CD1c-positive myeloid dendritic cell (primary cell): Measurements from ENCODE around the gene GPER1.
"Not testable (repeated sequence)": the region's sequence is repeated elsewhere in the genome, so short reads cannot be mapped to it uniquely, and the experiment has no call there.

ENCODE experiments used
- DNase-seq: peaks from one replicate; pipeline ENCODE4 v3.0.0-alpha.2; 2016; ENCODE audit errors: extremely low spot score

The GPER1 gene

DNA sequence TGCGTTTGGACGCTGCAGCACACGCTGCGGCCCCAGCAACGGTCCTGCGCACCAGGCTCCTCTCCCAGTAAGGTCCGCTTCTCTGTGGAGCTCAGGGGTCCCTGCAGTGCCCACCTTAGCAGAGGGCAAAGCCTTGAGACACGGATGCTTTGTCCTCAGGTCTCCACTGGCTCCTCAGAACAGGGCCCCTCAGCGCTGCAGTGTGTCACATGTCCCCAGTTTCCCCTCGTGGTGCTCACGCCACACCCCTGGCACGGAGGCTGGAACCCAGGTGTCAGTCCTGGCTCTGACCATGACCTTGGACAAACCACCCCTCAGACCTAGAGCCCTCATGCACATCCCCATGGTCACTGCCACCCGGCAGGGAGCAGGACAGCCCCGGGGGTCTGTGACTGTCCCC, 19.9 kb upstream of the GPER1 start:
- DNase-seq: no peak

DNA sequence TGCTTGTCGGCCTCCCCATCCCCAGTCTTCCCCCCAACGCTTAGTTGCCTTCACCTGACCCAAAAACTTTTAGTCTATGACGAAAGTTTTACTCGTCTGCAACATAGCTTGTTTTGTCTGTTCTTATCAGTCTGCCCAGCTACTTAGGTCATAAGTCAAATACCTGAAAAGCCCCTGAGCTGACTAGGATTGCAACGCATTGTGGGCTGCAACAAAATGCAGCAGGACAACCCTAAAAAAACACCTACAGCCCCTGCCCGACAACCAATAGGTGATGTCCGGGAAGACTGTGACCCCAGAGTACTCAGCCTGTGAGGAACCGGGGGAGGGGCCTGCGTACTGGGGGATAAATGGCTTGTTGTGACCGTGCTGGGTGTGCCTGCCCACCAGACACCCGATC, 19.3 kb upstream of the GPER1 start:
- no peak for DNase-seq

DNA sequence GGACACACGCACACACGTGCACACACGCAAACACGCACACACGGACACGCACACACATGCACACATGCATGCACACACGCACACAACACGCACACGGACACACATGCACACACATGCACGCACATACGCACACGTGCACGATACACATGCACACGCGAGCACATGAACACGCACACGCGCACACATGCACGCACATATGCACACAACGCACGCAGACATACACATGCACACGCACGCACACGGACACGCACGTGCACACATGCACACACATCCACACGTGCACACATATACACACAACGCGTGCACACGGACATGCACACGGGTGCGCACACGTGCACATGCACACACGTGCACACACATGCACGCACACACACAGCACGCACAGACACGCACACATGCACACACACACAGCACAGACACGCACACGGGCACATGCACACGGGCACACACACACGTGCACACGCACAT, 17.3 kb upstream of the GPER1 start:
- no peak for DNase-seq

DNA sequence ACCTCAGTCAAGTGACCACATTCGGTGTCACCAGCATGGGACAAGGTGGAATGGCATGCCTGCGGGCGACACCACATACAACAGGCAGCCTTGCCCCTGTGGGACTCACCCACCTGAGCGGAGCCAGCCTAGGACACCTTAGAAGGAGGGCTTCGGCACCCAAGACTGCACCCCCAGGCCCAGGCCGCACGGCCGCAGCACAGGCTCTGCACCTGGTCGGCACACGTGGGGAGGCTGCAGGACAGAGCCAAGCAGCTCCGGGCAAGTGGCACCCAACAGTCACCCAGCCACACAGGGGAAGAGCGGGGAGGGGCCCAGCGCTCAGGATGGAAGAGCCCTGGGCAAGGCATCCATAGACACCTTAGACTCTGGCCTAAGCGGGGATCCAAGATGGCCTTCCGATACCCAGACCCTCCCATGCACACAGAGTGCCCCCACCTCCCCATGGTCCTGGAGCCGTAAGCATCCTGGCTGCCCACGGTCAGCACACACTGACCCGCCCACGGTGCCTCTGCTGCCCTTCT, 16.1 kb upstream of the GPER1 start:
- DNase-seq: no peak

DNA sequence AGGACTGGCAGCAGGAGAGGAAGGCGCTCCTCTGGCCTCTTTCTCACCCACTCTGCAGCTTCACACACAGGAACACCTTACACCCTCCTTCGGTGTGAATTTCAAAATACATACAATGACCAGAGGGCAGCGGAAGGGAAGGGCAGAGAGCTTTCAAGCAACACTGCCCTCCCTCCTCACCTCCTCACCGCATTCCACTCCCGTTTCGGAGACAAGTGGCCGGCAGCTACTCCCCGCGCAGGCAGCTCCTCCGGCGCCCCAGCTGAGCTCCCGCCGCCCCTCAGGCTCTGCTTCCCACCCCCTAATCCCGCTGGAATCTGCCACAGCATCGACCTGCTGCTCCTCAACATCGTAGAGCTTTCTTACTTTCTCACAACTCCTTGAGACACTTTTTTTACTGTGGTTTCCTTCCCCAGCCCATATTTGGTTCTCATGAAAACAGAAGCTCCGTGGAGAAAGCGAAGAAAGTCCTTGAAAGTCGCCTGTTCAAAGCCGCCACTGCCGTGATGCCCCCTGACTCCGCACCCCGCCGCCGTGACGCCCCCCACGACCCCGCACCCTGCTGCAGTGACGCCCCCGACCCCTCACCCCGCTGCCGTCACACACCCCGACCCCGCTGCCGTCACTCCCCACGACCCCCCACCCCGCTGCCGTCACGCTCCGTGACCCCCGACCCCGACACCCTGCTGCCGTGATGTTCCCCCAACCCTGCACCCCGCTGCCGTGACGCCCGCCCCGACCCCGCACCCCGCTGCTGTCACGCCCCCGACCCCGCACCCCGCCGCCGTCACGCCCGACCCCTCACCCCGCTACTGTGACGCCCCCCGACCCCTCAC, 14.6 kb upstream of the GPER1 start:
- no peak for DNase-seq

DNA sequence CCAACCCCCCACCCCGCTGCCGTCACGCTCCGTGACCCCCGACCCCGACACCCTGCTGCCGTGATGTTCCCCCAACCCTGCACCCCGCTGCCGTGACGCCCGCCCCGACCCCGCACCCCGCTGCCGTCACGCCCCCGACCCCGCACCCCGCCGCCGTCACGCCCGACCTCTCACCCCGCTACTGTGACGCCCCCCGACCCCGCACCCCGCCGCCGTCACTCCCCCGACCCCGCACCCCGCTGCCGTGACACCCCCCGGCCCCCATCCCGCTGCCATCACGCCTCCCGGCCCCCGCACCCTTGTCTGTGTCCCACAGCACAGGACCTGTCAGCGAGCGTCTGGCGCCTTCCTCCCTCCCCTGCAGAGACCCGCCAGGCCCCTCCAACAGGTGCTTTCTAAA, 13.9 kb upstream of the GPER1 start:
- DNase-seq: not testable (repeated sequence)

DNA sequence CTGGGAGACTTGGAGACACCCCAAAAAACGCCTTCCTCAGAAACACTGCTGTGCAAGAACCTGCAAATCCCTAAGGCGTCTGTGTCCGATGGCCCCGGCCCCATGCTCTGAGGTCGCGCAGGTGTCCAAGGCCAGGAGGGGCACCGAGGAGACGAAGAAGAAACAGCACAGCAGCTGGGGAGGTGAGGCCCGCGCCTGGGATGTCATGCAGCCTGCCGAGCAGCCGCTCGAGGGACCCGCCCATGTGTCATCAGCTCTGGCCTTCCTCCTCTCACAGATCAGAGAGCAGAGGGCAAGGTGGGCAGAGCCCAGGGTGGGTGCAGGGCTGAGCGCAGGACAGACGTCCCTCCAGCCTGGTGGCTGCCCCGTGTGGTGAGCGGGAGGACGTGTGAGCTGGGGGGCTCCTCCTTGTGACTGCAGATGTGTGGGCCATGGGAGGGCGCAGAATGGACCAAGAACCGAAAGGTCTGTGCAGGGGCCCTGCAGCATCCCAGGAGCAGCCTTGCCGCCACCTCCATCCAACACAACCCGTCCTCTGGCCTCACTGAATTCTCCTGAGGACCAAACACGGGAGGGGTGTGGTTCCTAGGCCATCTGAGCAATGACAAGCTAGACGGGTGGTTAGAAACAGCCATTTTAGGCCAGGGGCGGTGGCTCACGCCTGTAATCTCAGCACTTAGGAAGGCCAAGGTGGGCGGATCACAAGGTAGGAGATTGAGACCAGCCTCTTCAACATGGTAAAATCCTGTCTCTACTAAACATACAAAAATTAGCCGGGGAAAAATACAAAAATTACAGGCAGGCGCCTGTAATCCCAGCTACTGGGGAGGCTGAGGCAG, 13.1 kb upstream of the GPER1 start:
- DNase-seq: no peak

DNA sequence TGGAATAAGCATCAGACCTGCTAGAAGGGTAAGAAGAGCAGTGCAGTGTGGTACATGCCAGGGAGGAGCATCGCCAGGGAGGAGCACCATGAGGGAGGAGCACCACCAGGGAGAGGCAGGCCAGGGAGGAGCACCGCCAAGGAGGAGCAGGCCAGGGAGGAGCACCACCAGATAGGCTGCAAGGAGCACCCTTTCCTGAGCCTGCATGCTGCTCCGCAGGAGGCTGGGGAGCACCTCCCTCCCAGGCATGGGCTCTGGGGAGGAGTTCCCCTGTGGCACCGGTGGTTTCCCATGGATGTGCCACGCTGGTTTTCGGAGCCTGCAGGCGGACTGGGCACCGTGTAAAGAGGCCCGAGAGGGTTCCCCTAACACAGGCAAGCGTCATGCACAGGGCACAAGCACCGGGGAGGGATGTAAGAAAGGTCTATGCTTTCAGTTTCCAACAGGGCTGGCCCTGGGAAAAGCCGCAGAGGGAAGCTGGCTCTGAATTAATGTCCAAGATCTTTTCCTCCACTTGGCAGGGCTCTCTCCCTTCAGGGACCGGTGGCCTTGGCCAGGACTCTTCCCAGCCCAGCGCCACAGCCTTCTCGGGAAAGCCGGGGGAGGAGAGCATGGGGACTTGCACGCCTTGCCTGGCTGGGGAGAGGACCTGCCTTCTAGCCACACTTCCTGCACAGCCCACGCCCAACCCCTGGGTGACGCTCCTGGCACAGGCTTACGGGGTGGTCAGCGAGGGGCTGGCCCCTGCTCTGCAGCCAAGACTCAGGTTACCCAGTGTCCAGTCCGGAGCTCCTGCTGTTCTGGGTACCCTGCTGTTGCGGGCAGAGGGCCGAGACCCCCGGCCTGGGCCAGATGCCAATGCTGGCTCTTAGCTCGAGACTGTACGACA, 11.5 kb upstream of the GPER1 start:
- no peak for DNase-seq

DNA sequence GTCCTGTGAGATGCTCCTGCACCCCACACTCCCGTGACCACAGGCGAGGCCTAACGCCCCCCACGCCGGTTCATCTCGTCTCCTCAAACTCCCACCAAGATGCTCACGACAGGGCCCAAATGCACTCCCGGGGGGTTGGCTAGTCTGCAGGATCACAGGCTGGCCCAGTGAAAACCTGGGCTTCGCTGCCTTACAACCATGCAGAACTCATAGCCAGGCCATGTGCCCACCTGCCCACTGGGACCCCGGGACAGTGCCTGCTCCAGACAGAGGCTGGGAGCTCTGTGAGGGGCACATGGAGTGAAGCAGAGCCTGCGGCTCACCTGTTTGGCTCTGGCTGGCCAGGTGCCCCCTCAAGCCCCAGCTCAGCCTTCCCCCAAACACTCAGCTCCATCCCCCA, 9.4 kb upstream of the GPER1 start:
- DNase-seq: no peak

DNA sequence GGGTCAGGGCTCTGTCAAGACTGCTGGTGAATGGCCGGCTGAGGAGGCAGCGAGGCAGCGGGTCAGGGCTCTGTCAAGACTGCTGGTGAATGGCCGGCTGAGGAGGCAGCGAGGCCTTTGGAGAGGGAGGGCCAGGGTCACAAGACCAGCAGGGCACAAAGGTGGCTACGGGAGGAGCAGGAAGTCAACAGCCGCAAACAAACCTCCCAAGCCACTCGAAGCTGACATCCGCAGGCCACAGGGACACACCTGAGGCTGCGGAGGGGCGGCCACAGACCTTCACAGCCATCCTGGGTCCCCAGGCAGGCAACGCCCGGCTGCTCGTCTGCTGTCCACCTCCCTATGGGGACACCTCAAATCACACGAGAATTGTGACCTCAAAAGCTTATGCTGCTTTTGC, 8.9 kb upstream of the GPER1 start:
- DNase-seq: no peak

DNA sequence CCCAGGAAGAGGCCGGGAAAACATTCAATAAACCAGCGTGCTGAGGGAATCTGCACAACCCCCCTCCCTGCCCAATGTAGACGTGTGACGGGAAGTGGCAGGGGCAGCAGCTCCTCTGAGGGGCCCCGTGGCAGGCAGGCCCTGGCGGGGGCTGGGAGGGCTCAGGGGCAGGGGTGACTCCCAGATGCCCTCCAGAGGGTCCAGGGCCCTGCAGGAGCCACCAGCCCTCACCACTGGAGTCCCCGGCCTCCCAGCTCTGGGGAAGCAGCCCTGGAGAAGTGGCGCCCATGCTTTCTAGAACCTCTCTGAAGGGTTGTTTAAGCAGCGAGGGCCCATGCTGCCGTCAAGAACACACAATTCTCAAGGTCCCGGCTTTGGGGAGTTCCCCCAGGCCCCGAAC, 8.4 kb upstream of the GPER1 start:
- DNase-seq: no peak

DNA sequence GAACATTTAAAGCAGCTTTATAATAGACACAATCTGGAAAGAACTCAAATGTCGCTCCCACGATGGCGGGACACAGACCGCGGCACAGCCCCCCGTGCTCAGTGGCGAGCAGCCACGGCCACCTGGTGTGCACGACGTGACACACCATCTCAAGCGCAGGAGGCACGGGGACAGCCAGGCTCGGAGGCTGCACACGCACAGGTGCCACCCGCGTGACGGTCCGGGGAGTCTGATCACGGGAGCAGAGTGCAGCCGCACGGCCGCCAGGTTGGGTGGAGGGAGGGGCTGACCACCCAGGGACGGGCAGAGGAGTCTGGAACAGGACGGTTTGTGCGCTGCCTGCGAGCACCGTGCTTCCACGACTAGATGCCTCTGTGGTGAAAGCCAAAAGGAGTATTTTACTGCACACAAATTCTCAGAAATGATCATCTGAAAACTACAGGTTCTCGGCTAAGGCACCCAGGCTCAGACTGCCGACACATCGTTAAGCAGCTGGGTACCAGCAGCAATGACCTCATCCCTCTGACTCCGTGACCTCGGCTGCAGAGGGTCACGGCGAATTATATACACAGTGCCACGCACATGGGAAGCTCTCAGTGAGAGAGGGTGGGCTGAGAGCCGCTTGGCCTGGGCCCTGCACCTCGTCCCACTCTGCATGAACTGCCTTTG, 7.5 kb upstream of the GPER1 start:
- DNase-seq: no peak

DNA sequence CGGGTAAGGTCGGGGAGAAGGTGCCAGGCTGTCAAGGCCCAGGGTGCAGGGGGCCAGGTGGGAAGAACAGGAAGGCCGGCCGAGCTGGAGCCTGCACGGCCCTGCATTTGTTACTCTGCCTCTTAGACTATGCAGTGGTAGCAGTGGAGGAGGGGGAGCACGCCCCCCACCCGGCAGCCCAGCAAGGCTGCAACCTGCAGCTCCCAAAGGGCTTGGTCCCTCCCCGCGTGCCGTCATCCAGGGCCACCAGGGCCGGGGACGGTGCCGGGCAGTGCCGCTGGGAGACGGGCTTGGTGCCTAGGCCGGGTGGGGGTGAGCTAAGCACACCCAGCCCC, 7.0 kb upstream of the GPER1 start:
- DNase-seq: no peak

DNA sequence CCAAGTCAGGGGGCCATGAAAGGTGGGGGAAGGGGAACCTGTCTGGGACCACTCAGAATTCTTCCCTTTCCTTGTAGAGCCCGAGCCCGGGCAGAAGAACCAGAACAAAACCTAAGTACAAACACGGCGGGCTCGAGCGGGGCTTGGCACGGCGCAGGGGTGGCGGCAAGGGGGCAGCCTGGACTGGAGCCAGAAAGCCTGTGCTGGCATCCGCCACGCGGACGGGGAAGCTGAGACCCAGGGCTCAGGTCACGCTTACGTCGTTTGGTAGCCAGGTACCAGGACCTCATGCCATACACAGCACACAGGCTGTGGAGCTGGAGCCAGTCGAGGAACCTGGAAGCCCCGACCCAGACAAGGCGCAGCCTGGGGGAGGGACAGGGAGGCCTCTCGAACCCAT, 6.6 kb upstream of the GPER1 start:
- no peak for DNase-seq

DNA sequence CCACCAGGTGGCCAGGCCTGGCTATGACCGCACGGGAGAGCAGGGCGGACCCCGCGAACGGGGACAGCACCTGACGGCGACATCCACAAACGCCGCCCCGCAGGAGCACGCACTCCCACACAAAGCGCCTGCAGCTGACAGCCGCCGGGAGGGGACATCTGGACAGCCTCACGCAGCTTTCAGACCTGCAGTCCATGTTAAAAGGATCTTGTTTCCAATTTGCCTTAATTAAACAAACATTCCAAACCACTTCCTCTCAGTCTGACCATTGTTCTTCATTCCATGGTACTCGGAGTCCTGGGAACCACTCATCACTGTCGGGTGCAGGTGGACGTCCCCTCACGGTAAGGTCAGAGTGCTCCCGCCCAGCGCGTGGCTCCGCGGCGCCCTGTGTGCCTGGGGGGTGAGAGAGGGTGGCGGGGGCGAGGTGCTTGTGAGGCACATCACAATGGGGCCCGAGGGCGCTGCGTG, 5.9 kb upstream of the GPER1 start:
- DNase-seq: no peak

DNA sequence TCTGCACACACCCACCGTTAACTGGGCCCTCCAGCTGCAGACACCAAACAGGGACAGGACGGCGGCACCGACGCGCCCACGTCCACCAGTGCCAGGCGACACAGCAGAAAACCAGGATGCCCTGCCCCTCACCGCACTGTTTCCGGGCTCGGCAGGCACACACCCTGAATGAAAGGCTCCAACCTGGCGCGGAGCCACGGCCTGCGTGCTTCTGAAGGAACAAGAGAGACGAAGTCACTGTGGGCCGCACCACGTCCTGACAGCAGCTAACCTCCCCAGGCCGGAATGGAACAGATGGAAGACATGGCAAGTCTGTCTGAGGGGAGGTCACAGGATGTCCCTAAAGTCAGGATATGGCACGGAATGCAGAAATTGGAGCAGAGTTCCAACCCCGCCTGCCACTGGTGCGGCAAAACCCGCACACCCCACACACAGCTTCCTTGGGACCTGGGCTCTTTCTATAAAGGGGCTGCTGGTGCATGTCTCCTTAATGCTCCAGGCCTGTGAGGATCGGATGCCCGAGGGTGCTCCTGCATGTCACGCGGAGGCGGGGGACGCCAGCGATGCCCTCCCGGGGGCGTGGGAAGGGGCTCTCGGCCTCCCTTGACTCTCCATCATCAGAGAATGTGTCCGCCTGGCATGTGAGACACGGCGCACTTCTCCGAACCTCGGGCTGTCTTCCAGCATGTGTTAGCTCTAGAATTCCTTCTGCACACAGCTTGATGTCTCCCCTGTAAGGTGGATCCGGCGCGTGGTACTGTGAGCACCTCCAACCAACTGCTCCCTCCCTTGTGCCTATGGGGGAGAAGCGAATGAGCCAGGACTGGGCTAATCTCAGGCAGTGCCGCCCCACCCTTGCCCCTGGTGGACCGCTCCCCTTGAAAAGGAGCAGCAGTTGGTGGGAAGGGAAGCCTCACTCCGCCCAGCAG, 3.9 kb upstream of the GPER1 start:
- DNase-seq: no peak

DNA sequence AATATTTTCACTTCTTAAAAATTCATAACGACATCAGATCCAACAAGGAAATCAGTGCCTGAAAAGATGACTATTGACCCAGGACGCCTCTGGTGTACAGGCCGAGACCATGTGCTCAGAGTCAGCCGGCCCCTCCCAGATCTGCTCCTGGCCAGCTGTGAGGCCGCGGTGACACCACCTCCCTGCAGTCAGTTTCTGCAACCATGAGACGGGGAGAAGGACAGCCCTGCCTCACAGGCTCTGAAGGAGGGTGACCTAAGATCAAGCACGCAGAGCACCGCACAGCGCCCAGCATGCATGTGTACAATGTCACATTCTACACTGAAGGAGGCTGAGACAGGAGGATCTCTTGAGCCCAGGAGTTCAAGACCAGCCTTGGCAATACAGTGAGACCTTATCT, 2.6 kb upstream of the GPER1 start:
- no peak for DNase-seq

DNA sequence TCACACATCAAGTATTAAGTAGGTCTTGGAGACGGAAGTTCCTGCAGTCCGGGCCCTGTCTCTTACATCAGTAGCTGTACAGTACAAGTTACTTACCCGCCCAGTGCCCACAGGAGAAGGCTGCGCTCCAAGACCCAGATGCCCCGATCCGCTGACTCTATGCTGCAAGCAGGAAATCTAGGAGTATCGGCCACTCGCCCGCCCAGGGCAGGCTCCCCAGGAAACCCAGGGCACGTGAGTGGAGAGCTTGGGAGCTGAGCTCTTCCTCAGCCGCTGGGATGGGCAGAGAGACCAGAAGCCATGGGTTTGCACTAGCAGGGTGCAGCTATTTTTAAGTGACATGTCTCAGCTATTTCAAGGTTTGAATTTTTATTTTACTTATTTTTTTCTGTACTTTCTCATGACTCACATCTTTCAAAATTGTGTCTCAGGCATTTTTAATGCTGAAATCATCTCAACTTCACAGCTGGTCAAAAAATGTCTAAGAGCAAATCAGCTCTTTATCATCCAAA, 1.9 kb upstream of the GPER1 start:
- DNase-seq: no peak

DNA sequence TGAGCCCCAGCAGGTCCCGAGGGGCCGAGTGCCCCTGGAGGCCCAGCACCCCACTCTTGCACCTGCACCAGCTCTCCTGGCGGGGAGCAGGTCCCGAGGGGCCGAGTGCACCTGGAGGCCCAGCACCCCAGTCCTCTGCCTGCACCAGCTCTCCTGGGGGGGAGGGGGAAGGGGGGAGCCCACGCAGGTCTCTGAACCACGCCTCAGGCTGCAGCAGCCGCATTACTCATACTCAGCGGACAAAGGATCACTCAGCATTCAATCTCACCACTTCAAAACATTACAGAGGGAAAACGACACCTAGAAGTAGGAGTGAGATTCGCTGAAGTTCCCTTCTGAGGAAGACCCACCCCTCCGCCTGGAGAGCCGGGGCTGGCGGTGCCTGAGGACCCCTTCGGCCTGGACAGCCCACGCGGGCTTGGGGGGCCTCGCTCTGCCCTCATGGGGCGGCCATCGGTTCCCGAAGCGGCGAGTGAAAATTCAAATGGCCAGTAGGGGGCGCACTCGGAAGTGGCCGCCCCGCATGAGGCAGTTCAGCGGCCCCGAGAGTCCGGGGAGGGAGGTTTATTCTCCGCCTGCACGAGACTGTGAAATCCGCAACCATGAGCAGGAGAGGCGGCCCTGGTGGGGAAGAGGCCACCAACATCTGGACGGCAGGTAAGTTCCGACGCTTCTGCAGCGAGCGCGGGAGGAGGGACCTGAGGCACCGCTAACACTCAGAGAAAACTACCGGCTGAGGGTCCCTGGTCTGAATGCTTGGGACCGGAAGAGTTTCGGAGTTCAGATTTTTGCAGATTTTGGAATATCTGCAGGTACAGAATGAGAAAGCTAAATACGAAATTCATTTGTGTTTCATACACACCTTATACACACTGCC, 1.1 kb upstream of the GPER1 start:
- peak; percentile 75 for DNase-seq
